SH-SY5Y (cell line): Measurements from ENCODE around the gene INHBC.

Experiments used
- GATA2 ChIP-seq: IDR thresholded peaks from 2 replicates; pipeline ENCODE4 v1.6.1; 2011; ENCODE audit warnings: mild to moderate bottlenecking, low read depth, low read length
- GATA3 ChIP-seq: IDR thresholded peaks from 2 replicates; pipeline ENCODE4 v1.6.1; 2011; ENCODE audit warnings: low read depth, mild to moderate bottlenecking, low read length, moderate library complexity

DNA sequence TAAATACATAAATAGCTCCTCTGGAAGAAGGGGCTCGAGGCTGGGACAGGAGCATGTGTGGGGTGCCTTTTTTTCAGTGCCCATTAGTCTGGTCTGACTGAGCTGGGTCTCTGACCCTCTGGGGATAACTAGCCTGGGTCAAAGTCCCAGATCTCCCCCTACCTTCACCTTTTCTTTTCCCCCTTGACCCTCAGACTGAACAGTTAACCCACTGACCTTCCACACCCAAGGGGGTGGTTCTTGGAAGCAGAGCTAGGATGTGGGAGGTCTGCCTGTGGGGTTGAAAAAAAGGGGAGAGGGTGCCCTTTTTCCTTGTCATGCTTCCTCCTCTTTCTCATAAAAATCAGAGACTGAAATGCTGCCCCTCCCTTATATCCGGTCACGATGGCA, 24.1 kb downstream of the INHBC start:
- TF ChIP-seq GATA2, result no peak
- TF ChIP-seq GATA3, result no peak
